Frontal cortex (tissue), 4 donors: ENCODE measurements around the gene OTOGL. TPM values are rescaled to one million over a fixed set of nuclear protein-coding genes. Genes with fewer than 3 reads are reported as not detected.

Experiments used
- DNase-seq, 2 donors: peaks; one replicate each; pipeline ENCODE4 v3.0.0; 2012; ENCODE audit warnings: low spot score in 2 of 2
- FAIRE-seq: peaks from 2 replicates; lab custom pipeline; 2012; peaks lifted over from hg19 to GRCh38; lab: Jason Lieb, UNC
- total RNA-seq: library from RNA; depleted of rRNA; stranded (reverse); fragments of >200 nt; gene quantifications from one replicate; pipeline ENCODE4 v1.2.3, GENCODE V29; 2014
- donor health status: control.
- donor health status: control.
- donor health status: control.

OTOGL gene
- total RNA-seq, 1 donor from 2014 or later = 0.41 TPM

- FAIRE-seq (no peak), DNase-seq (no peak)
Observed at GRCh38 chr12:80325167-80325959, 226.0 kb downstream of the OTOGL start.

GRCh38 chr12:80332827-80333226 lies 233.5 kb downstream of the OTOGL start:
- DNase-seq (no peak), FAIRE-seq (no peak)

GRCh38 chr12:80352474-80352873 lies 253.1 kb downstream of the OTOGL start:
- no peak for DNase-seq
- no peak for FAIRE-seq

GRCh38 chr12:80353254-80353653 lies 253.9 kb downstream of the OTOGL start:
- FAIRE-seq = no peak
- DNase-seq = no peak

- FAIRE-seq (no peak), DNase-seq (no peak)
Observed at GRCh38 chr12:80356097-80356496, 256.8 kb downstream of the OTOGL start.

- DNase-seq (no peak), FAIRE-seq (no peak)
Observed at GRCh38 chr12:80359703-80360102, 260.4 kb downstream of the OTOGL start.

GRCh38 chr12:80364056-80364455 lies 264.7 kb downstream of the OTOGL start:
- FAIRE-seq (no peak), DNase-seq (no peak)

GRCh38 chr12:80373666-80374065 lies 274.3 kb downstream of the OTOGL start:
- DNase-seq (no peak), FAIRE-seq (no peak)

GRCh38 chr12:80374615-80375014 lies 275.3 kb downstream of the OTOGL start:
- DNase-seq = no peak
- no peak for FAIRE-seq

GRCh38 chr12:80377140-80377794 lies 277.9 kb downstream of the OTOGL start:
- FAIRE-seq = no peak
- no peak for DNase-seq

GRCh38 chr12:80381121-80381520 lies 281.8 kb downstream of the OTOGL start:
- DNase-seq = no peak
- no peak for FAIRE-seq

- DNase-seq = no peak
- no peak for FAIRE-seq
Observed at GRCh38 chr12:80382254-80382653, 282.9 kb downstream of the OTOGL start.

GRCh38 chr12:80400571-80400991 lies 301.2 kb downstream of the OTOGL start:
- FAIRE-seq (no peak), DNase-seq (peak in 1 of 2 donors; percentile 16)

GRCh38 chr12:80401191-80401590 lies 301.9 kb downstream of the OTOGL start:
- no peak for FAIRE-seq
- DNase-seq = no peak

- no peak for DNase-seq
- FAIRE-seq = no peak
Observed at GRCh38 chr12:80404629-80405028, 305.3 kb downstream of the OTOGL start.

GRCh38 chr12:80406253-80406652 lies 306.9 kb downstream of the OTOGL start:
- FAIRE-seq (no peak), DNase-seq (no peak)

GRCh38 chr12:80411787-80412186 lies 312.4 kb downstream of the OTOGL start:
- no peak for FAIRE-seq
- no peak for DNase-seq

- FAIRE-seq (peak; percentile 91), DNase-seq (no peak)
Observed at GRCh38 chr12:80412343-80412953, 313.1 kb downstream of the OTOGL start.

- no peak for DNase-seq
- FAIRE-seq = no peak
Observed at GRCh38 chr12:80413462-80413861, 314.1 kb downstream of the OTOGL start.

- DNase-seq (no peak), FAIRE-seq (no peak)
Observed at GRCh38 chr12:80415466-80415865, 316.1 kb downstream of the OTOGL start.

- DNase-seq (no peak), FAIRE-seq (no peak)
Observed at GRCh38 chr12:80419644-80420043, 320.3 kb downstream of the OTOGL start.
